ENCODE data around the gene CAMKK1.

Gene CAMKK1

GRCh38 chr17:3892095-3892998, 506 bp downstream of the CAMKK1 start:
- TF ChIP-seq CSDC2 (CRISPR knock-in tag; IDR thresholded peaks at IDR 0.05), result no peak
- TF ChIP-seq ARNTL (CRISPR knock-in tag; IDR thresholded peaks at IDR 0.05; ENCODE audit: borderline replicate concordance, low read depth), result peak; percentile 88
- peak; percentile 22 for ATAC-seq

- ATAC-seq, result no peak
- TF ChIP-seq TOX (CRISPR knock-in tag; IDR thresholded peaks at IDR 0.05; ENCODE audit: borderline replicate concordance) (no peak), POU6F1 (CRISPR knock-in tag; IDR thresholded peaks at IDR 0.05; ENCODE audit: borderline replicate concordance, low read depth) (no peak), ZFP30 (CRISPR knock-in tag; IDR thresholded peaks at IDR 0.05) (no peak), ZNF565 (CRISPR knock-in tag; conservative IDR thresholded peaks at IDR 0.05; ENCODE audit: low read depth) (no peak), ZNF70 (CRISPR knock-in tag; IDR thresholded peaks at IDR 0.05) (no peak), PATZ1 (CRISPR knock-in tag; IDR thresholded peaks at IDR 0.05; ENCODE audit: borderline replicate concordance) (no peak), PPARA (CRISPR knock-in tag; IDR thresholded peaks at IDR 0.05; ENCODE audit: borderline replicate concordance) (no peak), ZNF8 (CRISPR knock-in tag; IDR thresholded peaks at IDR 0.05) (no peak), ZC3H10 (CRISPR knock-in tag; IDR thresholded peaks at IDR 0.05) (no peak), CSDC2 (CRISPR knock-in tag; IDR thresholded peaks at IDR 0.05) (no peak), CSRNP3 (CRISPR knock-in tag; IDR thresholded peaks at IDR 0.05) (no peak), TCF4 (CRISPR knock-in tag; IDR thresholded peaks at IDR 0.05; ENCODE audit: borderline replicate concordance) (no peak)
Observed at GRCh38 chr17:3891626-3892094, 1.2 kb downstream of the CAMKK1 start.

GRCh38 chr17:3890878-3891219, 2.0 kb downstream of the CAMKK1 start:
- TF ChIP-seq ZNF8 (CRISPR knock-in tag; IDR thresholded peaks at IDR 0.05) (no peak), BACH2 (CRISPR knock-in tag; IDR thresholded peaks at IDR 0.05; ENCODE audit: borderline replicate concordance) (no peak), TSHZ2 (CRISPR knock-in tag; IDR thresholded peaks at IDR 0.05) (no peak), PPARA (CRISPR knock-in tag; IDR thresholded peaks at IDR 0.05; ENCODE audit: borderline replicate concordance) (no peak), RARB (CRISPR knock-in tag; IDR thresholded peaks at IDR 0.05) (no peak), TCF4 (CRISPR knock-in tag; IDR thresholded peaks at IDR 0.05; ENCODE audit: borderline replicate concordance) (no peak), ZNF565 (CRISPR knock-in tag; conservative IDR thresholded peaks at IDR 0.05; ENCODE audit: low read depth) (no peak), POU6F1 (CRISPR knock-in tag; IDR thresholded peaks at IDR 0.05; ENCODE audit: borderline replicate concordance, low read depth) (no peak), CSDC2 (CRISPR knock-in tag; IDR thresholded peaks at IDR 0.05) (no peak), ZFP3 (CRISPR knock-in tag; IDR thresholded peaks at IDR 0.05) (no peak), TOX (CRISPR knock-in tag; IDR thresholded peaks at IDR 0.05; ENCODE audit: borderline replicate concordance) (no peak), PATZ1 (CRISPR knock-in tag; IDR thresholded peaks at IDR 0.05; ENCODE audit: borderline replicate concordance) (no peak), ZFP30 (CRISPR knock-in tag; IDR thresholded peaks at IDR 0.05) (no peak)
- ATAC-seq, result no peak
